ENCODE measurements around the gene ANKRD11. TPM values are rescaled to one million over a fixed set of nuclear protein-coding genes. Genes with fewer than 3 reads are reported as not detected.
"Not testable (repeated sequence)": the region's sequence is repeated elsewhere in the genome, so short reads cannot be mapped to it uniquely, and the experiment has no call there.

Gene ANKRD11
- total RNA-seq, 1 donor from 2014 or later: 154 TPM

GRCh38 chr16:89309438-89310122 lies 180.8 kb downstream of the ANKRD11 start:
- intact Hi-C loops (cut with micrococcal nuclease): no loop called here

DNA sequence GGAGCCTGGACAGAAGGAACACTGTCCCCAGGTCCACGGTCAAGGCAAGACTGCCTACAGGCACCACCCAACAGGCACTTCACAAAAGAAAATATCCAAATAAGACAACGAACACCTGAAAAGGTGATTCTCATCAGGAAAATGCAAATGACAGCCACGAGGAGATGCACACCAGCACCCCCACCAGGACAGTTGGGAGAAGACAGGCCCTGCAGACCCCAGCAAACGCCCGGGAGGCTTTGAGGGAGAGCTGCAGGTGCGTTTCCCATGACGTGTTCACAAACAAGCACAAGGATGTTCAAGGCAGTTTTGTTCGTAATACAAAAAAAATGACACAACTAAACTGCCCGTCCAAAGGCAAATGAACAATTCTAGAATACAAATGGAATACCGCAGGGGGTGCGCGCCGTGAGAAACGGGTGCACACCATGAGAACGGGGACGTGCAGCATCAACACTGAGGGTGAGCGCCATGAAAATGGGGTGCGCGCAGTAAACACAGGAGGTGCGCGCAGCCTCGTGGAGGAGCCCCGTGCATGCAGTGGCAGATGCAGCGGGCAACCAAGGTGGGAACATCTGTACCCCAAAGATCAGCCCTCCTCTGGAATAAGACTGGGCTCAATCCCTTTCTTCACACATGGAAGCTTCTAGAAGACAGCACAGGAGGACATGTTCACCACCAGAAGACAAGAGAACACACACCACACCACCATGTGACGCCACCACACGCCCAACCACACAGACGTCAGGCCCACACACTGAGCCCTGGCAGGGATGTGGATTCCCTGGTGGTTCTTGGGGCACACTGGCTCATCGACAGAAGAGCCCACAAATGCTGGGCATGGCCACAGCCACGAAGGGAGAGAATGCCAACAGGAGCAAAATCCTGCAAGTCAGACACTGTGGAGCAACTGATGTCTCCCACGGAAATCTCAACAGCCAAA lies 181.7 kb downstream of the ANKRD11 start:
- intact Hi-C loops (cut with micrococcal nuclease): no loop called here

DNA sequence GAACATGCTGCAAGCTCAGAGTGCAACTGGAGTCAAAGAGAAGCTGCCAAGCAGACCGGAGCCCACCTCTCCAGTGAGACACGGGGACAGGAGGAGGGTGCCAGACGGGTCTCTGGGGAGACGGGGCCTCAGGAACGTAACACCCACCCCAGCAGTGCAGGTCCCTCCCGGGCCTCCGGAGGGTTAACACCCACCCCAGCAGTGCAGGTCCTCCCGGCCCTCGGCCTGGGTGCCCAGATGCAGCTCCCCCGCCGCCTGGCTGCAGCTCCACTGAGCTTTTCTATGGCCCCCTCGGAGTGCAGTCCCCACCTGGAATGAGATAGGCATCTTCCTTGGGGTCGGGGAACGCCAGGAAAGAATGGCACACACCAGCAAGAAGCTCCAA lies 182.9 kb downstream of the ANKRD11 start:
- intact Hi-C loops (cut with micrococcal nuclease): no loop called here

GRCh38 chr16:89306457-89307420 lies 183.6 kb downstream of the ANKRD11 start:
- intact Hi-C loops (cut with micrococcal nuclease): not testable (repeated sequence)

DNA sequence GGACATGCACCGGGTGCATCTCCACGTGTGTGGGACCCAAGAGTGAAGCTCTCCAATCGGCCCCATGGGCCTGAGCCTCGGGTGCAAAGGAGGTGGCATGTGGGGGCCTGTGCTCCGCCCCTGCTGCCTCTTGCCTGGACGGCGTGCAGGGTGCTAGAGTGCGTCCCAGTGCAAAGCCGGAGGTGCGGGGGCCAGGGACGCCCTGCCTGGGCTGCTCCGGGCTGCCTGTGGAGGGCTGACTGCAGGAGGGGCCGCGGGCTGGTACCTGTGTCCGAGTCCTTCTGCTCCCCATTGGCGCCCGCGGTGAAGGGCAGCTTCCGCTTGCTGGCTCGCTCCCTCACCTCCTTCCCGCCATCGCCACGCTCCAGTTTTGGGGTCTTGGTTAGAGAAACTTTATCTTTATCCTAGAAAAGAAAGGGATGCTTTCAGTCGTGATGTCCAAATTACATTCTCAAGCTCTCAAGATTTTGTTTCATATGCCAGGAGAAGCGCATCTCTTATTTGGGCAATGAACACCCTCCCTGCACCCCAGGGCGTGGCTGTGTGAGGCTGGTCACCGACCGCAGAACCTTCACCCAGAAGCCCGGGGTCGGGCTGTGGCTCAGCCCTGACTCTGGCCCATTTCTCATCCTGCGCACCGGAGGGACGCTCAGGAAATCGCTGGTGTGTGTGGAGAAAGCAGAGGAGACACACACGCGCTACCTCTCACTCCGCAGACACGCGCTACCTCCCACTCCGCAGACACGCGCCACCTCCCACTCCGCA lies 185.2 kb downstream of the ANKRD11 start:
- intact Hi-C loops (cut with micrococcal nuclease): no loop called here

GRCh38 chr16:89304181-89304851 lies 186.0 kb downstream of the ANKRD11 start:
- intact Hi-C loops (cut with micrococcal nuclease): no loop called here

- intact Hi-C loops (cut with micrococcal nuclease): no loop called here
These were observed 186.7 kb downstream of the ANKRD11 start for GRCh38 chr16:89303617-89304016.

GRCh38 chr16:89300976-89301360 lies 189.4 kb downstream of the ANKRD11 start:
- intact Hi-C loops (cut with micrococcal nuclease): no loop called here

DNA sequence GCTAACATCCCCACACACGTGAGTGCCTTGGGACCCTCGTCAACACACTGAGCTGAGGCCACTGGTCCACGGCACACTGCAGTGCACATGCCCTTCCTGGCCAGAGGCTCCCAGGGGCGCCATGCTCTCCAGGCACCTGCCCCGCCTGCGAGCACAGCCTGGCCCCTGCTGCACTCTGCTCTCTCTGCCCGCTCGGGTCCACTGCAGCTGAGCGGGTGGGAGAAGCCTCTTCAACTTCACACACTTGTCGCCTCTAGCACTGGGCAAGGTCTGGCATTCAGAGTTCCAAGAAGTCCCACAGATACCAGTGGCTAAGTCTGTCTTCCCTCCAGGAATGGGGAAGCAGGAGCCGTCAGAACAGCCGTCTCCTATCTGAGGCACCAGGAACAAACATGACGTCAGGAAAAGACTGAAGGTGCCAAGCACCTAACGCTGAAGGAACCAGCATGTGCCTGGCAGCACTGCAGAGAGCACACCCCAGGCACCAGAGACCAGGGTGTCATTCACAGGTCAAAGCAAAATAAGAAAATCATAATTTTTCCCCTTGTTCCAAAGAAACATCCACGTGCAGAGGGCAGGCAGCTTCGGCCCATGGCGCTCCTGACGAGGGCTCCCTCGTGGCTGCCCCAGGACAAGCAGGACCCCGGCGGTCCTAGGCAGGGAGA lies 189.9 kb downstream of the ANKRD11 start:
- intact Hi-C loops (cut with micrococcal nuclease): no loop called here

GRCh38 chr16:89299357-89300111 lies 190.8 kb downstream of the ANKRD11 start:
- intact Hi-C loops (cut with micrococcal nuclease): not testable (repeated sequence)

DNA sequence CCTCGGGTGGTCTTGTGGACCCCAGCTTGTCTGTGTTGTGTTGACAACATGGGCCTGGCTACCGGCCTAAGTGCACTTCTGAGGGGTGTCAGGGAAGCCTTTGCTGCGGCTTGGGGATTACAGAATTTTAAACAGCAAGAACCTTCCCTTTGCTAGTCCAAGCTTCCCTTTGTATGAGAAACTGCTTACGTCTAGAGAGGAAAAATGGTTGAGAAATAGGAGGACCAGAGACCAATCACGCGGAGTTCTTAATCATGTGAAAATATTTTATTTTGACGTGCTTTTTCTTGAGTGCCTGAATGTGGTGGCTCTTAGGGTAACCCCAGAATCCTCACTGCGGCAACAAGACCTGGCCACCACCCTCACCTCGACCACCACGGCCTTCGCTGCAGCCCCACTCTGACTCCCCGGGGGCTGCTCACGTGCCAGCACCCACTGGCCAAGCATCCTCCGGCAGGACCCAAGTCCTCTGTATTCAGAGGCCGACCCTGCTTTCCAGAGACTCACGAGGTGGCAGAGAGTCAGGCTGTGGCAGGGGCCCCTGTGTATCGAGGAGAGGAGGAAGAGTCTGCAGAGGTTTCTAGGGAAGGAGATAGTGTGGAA lies 191.6 kb downstream of the ANKRD11 start:
- intact Hi-C loops (cut with micrococcal nuclease): no loop called here

DNA sequence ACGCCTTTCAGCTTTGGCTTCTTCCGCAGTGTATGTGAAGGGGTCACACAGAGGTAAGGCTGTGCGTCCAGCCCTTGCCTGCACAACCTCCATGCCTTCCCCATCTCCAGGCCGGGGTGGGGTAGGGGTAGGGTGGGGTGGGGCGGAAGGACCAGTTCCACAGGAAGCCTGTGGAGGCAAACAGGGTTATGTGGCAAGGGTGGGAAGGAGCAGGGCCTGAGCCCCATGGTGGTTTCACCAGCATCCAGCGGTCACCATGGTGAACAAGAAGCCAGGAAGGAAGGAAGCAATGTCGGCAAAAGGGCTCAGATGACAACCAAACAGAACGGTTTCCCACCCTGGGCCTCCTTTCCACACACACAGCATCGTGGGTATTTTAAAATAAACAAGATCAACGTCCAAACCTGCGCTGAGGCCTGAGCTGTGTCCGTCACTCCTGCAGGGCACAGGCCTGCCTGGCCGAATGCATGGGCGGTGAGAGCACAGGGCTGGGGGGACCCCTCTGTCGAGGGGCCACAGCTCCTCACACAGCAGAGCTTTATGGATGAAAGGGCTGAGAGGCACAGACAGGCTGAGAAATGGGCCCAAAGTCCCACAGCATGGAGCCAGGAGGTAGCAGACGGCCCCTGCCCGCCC lies 192.3 kb downstream of the ANKRD11 start:
- intact Hi-C loops (cut with micrococcal nuclease): no loop called here

DNA sequence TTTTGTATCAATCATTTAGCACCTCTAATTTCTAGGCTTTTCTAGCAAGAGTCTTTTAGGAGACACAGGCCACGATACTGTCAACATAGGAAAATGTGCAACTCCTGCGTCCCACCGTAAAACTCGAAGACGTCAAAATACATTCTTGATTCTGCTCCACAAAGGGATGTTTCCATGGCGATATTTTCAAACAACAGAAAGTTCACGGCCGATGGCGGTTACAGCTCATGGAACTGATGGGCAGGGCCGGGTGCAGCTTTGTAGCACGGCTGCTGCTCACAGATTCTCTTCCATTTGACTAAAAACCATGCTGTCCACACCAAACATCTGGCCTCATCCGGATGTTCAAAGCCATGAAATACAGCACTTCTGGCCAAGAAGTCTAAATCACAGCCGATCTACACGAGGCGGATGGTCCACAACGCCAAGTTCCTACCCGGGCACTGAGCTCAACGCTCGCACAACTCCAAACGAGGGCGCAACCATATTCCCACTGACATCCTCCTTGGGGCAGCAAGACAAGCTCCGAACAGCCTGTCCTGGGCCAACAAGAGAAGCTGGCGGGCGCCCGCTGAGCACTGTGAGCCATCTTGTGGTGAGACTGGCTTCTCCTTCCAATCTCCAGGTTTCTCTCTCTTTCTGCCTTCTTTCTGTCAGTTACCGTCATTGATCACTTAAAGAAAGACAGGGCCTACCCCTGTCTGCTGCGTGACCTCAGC lies 193.0 kb downstream of the ANKRD11 start:
- intact Hi-C loops (cut with micrococcal nuclease): no loop called here

- intact Hi-C loops (cut with micrococcal nuclease): no loop called here
These were observed 194.4 kb downstream of the ANKRD11 start for GRCh38 chr16:89295915-89296314.

DNA sequence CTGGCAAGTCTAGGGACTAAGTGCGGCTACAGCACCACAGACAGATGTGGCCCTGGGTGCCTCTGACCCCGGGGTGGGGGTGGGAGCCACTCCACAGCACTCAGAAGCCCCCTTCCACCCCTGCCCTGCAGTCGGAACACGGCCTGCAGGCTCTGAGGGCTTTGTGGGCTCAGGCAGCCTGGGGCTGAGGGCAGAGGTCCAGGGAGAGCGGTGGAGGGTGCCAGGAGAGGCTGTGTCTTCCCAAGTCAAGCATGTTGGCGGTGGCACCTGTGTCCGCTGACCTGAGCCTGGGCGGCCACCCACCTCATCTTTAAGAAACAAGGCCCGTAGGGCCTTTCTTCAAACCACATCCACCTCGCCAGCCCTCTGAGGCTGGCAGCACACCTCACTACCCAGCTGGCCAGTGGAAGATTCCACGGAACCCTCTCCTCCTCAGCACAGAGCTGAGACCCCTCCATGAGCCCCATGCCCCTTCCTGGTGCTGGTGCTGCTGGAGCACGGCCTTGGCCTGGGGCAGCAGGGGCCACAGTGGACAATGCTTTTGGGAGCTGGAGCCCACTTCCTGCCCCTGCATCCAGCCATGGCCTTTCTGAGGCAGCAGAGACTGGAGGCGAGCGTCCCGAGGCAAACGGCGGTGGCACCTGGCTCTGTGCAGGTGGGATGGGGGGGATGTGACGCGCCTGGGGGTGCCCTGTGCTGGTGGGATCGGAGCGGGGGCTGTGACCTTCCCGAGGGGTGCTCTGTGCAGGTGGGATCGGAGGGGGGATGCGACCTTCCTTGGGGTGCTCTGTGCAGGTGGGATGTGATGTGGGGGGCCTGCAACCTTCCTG lies 195.1 kb downstream of the ANKRD11 start:
- intact Hi-C loops (cut with micrococcal nuclease): no loop called here

GRCh38 chr16:89294486-89294885 lies 195.9 kb downstream of the ANKRD11 start:
- intact Hi-C loops (cut with micrococcal nuclease): no loop called here
